OCI-LY3 (cell line): ENCODE results near the gene TSPOAP1.

Experiments
- H2AFZ ChIP-seq: fragments of 200-600, 300-600 bp; shearing (Covaris generic); 2 replicates; pipeline ENCODE4 v1.6.0; 2014; ENCODE audit warnings: antibody characterized with exemption, low read depth, low read length
- H3K27ac ChIP-seq: fragments of 200-600, 300-600 bp; sonication (generic); 2 replicates; pipeline ENCODE4 v1.5.1; 2014; ENCODE audit warnings: mild to moderate bottlenecking, low read length, moderate library complexity, mixed read lengths
- H3K27me3 ChIP-seq: fragments of 200-600, 300-600 bp; sonication (generic); 2 replicates; pipeline ENCODE4 v1.6.1; 2014; ENCODE audit warnings: low read depth, low read length, mixed read lengths
- H3K36me3 ChIP-seq: fragments of 200-600, 300-600 bp; sonication (generic); replicated peaks from 2 replicates; pipeline ENCODE3; 2014; ENCODE audit warnings: low read depth, low read length, mixed read lengths
- H3K4me1 ChIP-seq: fragments of 300-600, 200-600 bp; sonication (generic); 2 replicates; pipeline ENCODE4 v1.6.1; 2014; ENCODE audit warnings: low read length, mixed read lengths
- H3K4me2 ChIP-seq: fragments of 200-600, 300-600 bp; sonication (generic); 2 replicates; pipeline ENCODE4 v1.6.1; 2014; ENCODE audit warnings: low read length, mixed read lengths
- H3K4me3 ChIP-seq: fragments of 300-600, 200-600 bp; sonication (generic); 2 replicates; pipeline ENCODE4 v1.5.1; 2014; ENCODE audit warnings: antibody characterized with exemption, mild to moderate bottlenecking, low read length, moderate library complexity
- H3K79me2 ChIP-seq: fragments of 300-600, 200-600 bp; shearing (Covaris generic); 2 replicates; pipeline ENCODE4 v1.6.1; 2014; ENCODE audit warnings: mild to moderate bottlenecking, low read length, mixed read lengths
- H3K9ac ChIP-seq: fragments of 300-600, 200-600 bp; shearing (Covaris generic); 2 replicates; pipeline ENCODE4 v1.6.0; 2014; ENCODE audit warnings: mild to moderate bottlenecking, low read length, moderate library complexity
- H3K9me3 ChIP-seq: fragments of 200-600, 300-600 bp; shearing (Covaris generic); 2 replicates; pipeline ENCODE4 v1.6.1; 2014; ENCODE audit warnings: low read length, mixed read lengths; ENCODE audit not compliant: insufficient read depth
- H4K20me1 ChIP-seq: fragments of 200-600, 300-600 bp; sonication (generic); 2 replicates; pipeline ENCODE4 v1.6.1; 2016; ENCODE audit warnings: low read length, mixed read lengths; ENCODE audit not compliant: insufficient read depth
- CTCF ChIP-seq: fragments of 200-600, 300-600 bp; sonication (generic); IDR thresholded peaks from 2 replicates; pipeline ENCODE4 v1.5.1; 2014; ENCODE audit warnings: antibody characterized with exemption, low read length, low read depth
- EZH2phosphoT487 ChIP-seq: fragments of 200-600 bp; shearing (Covaris generic); IDR thresholded peaks from 2 replicates; pipeline ENCODE4 v1.6.1; 2018; ENCODE audit warnings: antibody characterized with exemption, mixed run types, low read depth

Gene TSPOAP1

GRCh38 chr17:58376472-58377000, 47.9 kb upstream of the TSPOAP1 start:
- Histone ChIP-seq H3K4me1 (peaks cover 15% of the 10 kb centered on the region), H4K20me1 (no peaks in the 10 kb centered on the region), H3K9ac (no peak overlapping the region), H3K4me3 (no peak overlapping the region), H3K27me3 (no peaks in the 10 kb centered on the region), H3K27ac (no peak overlapping the region), H3K79me2 (no peaks in the 10 kb centered on the region), H3K4me2 (peak overlapping the region; percentile 16; the same call in 1 of the 2 replicates), H3K36me3 (no peaks in the 10 kb centered on the region), H3K9me3 (no peaks in the 10 kb centered on the region), H2AFZ (no peak overlapping the region)
- TF ChIP-seq CTCF (no peak), EZH2phosphoT487 (no peak)

GRCh38 chr17:58375811-58376210, 47.2 kb upstream of the TSPOAP1 start:
- no peak overlapping the region for H3K27ac ChIP-seq
- H3K4me2 ChIP-seq: no peak overlapping the region
- H3K27me3 ChIP-seq: no peaks in the 10 kb centered on the region
- no peaks in the 10 kb centered on the region for H3K36me3 ChIP-seq
- no peak overlapping the region for H2AFZ ChIP-seq
- no peak for TF ChIP-seq EZH2phosphoT487
- no peak for TF ChIP-seq CTCF
- H3K9me3 ChIP-seq: no peaks in the 10 kb centered on the region
- H3K9ac ChIP-seq: no peak overlapping the region
- peaks cover 15% of the 10 kb centered on the region for H3K4me1 ChIP-seq
- H3K4me3 ChIP-seq: no peak overlapping the region
- H4K20me1 ChIP-seq: no peaks in the 10 kb centered on the region
- no peaks in the 10 kb centered on the region for H3K79me2 ChIP-seq

- H3K4me1 ChIP-seq: peaks cover 15% of the 10 kb centered on the region
- no peak overlapping the region for H2AFZ ChIP-seq
- H3K27ac ChIP-seq: no peak overlapping the region
Measured at GRCh38 chr17:58375256-58375655, 46.7 kb upstream of the TSPOAP1 start.

GRCh38 chr17:58373923-58374322, 45.3 kb upstream of the TSPOAP1 start:
- no peak overlapping the region for H2AFZ ChIP-seq
- no peak overlapping the region for H3K27ac ChIP-seq
- no peak overlapping the region for H3K9ac ChIP-seq
- H3K9me3 ChIP-seq: no peaks in the 10 kb centered on the region
- H3K4me1 ChIP-seq: peaks cover 26% of the 10 kb centered on the region
- H3K4me3 ChIP-seq: no peak overlapping the region
- H3K4me2 ChIP-seq: no peak overlapping the region
- no peaks in the 10 kb centered on the region for H4K20me1 ChIP-seq
- H3K27me3 ChIP-seq: no peaks in the 10 kb centered on the region
- H3K36me3 ChIP-seq: no peaks in the 10 kb centered on the region
- TF ChIP-seq CTCF (no peak), EZH2phosphoT487 (no peak)
- no peaks in the 10 kb centered on the region for H3K79me2 ChIP-seq

More at GRCh38 chr17:58375256-58375655, 46.7 kb upstream of the TSPOAP1 start:
- no peak overlapping the region for H3K9ac ChIP-seq
- no peaks in the 10 kb centered on the region for H4K20me1 ChIP-seq
- H3K4me3 ChIP-seq: no peak overlapping the region
- H3K27me3 ChIP-seq: no peaks in the 10 kb centered on the region
- H3K4me2 ChIP-seq: no peak overlapping the region
- TF ChIP-seq EZH2phosphoT487: no peak
- TF ChIP-seq CTCF: peak; percentile 38
- H3K9me3 ChIP-seq: no peaks in the 10 kb centered on the region
- no peaks in the 10 kb centered on the region for H3K79me2 ChIP-seq
- no peaks in the 10 kb centered on the region for H3K36me3 ChIP-seq
